HepG2 (cell line): ENCODE results near the gene DOCK2. TPM values are rescaled to one million over a fixed set of nuclear protein-coding genes. Genes with fewer than 3 reads are reported as not detected.

Experiments used
- ATAC-seq: fragments of 200-7000 bp; cut with Tn5 transposase; 3 replicates; pipeline ENCODE4 v1.9.1; 2020; ENCODE audit warnings: mild to moderate bottlenecking, moderate library complexity
- BruUV-seq: library from RNA; stranded (reverse); fragments of 400-500 nt; replicated peaks from 2 replicates; lab custom pipeline; 2021; lab: Mats Ljungman, UMichigan
- CTCF ChIA-PET: fragments of 300-600 bp; formaldehyde crosslinking; extraction: SDS; loops from one replicate; lab custom pipeline; 2021; ENCODE audit warnings: low total read pairs, inconsistent platforms, low intra/inter-chr PET ratio; lab: Yijun Ruan, JAX
- POLR2A ChIA-PET: fragments of 350-600 bp; sonication (Branson Sonifier 250); formaldehyde crosslinking; loops from one replicate; lab custom pipeline; 2020; ENCODE audit warnings: antibody characterized with exemption, inconsistent platforms; lab: Yijun Ruan, JAX
- DNase-seq: peaks from one replicate; pipeline ENCODE4 v3.0.0-alpha.2; 2015; ENCODE audit warnings: low spot score
- FAIRE-seq: peaks from 3 replicates; lab custom pipeline; 2011; peaks lifted over from hg19 to GRCh38; lab: Jason Lieb, UNC
- H2AFZ ChIP-seq: one replicate; pipeline ENCODE4 v1.6.1; 2011; ENCODE audit warnings: low read length, inconsistent platforms
- H3K27ac ChIP-seq: fragments of 300-600 bp; 3 replicates; pipeline ENCODE4 v1.8.0; 2011; ENCODE audit warnings: mixed run types, mild to moderate bottlenecking, mixed read lengths, low read length, inconsistent platforms; ENCODE audit not compliant: insufficient read depth; ENCODE audit errors: extremely low read length
- H3K27me3 ChIP-seq, 2 experiments: fragments of 200-600 bp in 1 of 2; 2 replicates in 1 of 2; 3 replicates in 1 of 2; pipeline versions ENCODE4 v1.6.0 to v1.8.0; 2011; ENCODE audit warnings: low read length in 2 of 2, mild to moderate bottlenecking in 2 of 2, moderate library complexity in 2 of 2, inconsistent platforms in 1 of 2; ENCODE audit not compliant: insufficient read depth in 2 of 2, control insufficient read depth in 1 of 2
- H3K36me3 ChIP-seq, 2 experiments: fragments of 200-600 bp in 1 of 2; replicated peaks in 1 of 2; 2 replicates in 1 of 2; 3 replicates in 1 of 2; pipeline versions ENCODE4 v1.5.1 to v1.8.0; 2011; ENCODE audit warnings: low read length in 2 of 2, inconsistent platforms in 1 of 2; ENCODE audit not compliant: insufficient read depth in 2 of 2, control insufficient read depth in 1 of 2
- H3K4me1 ChIP-seq: 2 replicates; pipeline ENCODE4 v1.5.1; 2012; ENCODE audit warnings: low read length, inconsistent platforms; ENCODE audit not compliant: insufficient read depth
- H3K4me2 ChIP-seq: 2 replicates; pipeline ENCODE4 v1.6.0; 2011; ENCODE audit warnings: low read depth, low read length, inconsistent platforms
- H3K4me3 ChIP-seq, 3 experiments: fragments of 200-600 bp in 1 of 3; sonication (generic), shearing (Covaris generic) in 1 of 3; replicated peaks in 1 of 3; 2 replicates each; pipeline ENCODE4 v1.5.1; 2011 to 2016; ENCODE audit warnings: low read length in 3 of 3, inconsistent platforms in 2 of 3, low read depth in 2 of 3, mild to moderate bottlenecking in 2 of 3, control low read depth in 1 of 3, mixed read lengths in 1 of 3; ENCODE audit not compliant: insufficient read depth in 1 of 3
- H3K79me2 ChIP-seq: one replicate; pipeline ENCODE4 v1.6.1; 2011; ENCODE audit warnings: low read length, inconsistent platforms; ENCODE audit not compliant: insufficient read depth
- H3K9ac ChIP-seq: 2 replicates; pipeline ENCODE4 v1.6.0; 2011; ENCODE audit warnings: mild to moderate bottlenecking, low read depth, low read length, inconsistent platforms; ENCODE audit not compliant: insufficient read depth
- H3K9me3 ChIP-seq: 2 replicates; pipeline ENCODE4 v1.5.1; 2012; ENCODE audit warnings: mild to moderate bottlenecking, low read length
- H4K20me1 ChIP-seq: 2 replicates; pipeline ENCODE4 v1.6.0; 2011; ENCODE audit warnings: inconsistent platforms, mild to moderate bottlenecking, low read length, moderate library complexity; ENCODE audit not compliant: insufficient read depth
- AKAP8 ChIP-seq: sonication (generic); formaldehyde crosslinking; IDR thresholded peaks from 2 replicates; pipeline ENCODE4 v1.5.1; 2020; ENCODE audit warnings: mild to moderate bottlenecking, missing genetic modification reagents
- ARNT ChIP-seq: fragments of 450-650 bp; IDR thresholded peaks from 2 replicates; pipeline ENCODE4 v1.6.1; 2017
- ATAD3A ChIP-seq: sonication (generic); formaldehyde crosslinking; IDR thresholded peaks from 2 replicates; pipeline ENCODE4 v1.4.0; 2020; ENCODE audit warnings: missing genetic modification reagents
- DRAP1 ChIP-seq: IDR thresholded peaks from 2 replicates; pipeline ENCODE4 v1.6.1; 2016; ENCODE audit warnings: missing genetic modification reagents, missing compliant biosample characterization
- GMEB2 ChIP-seq: IDR thresholded peaks from 2 replicates; pipeline ENCODE4 v1.6.1; 2016; ENCODE audit warnings: missing biosample characterization, missing genetic modification reagents, low read depth
- HNF1A ChIP-seq, 2 experiments: sonication (generic) in 1 of 2; formaldehyde crosslinking in 1 of 2; IDR thresholded peaks; 2 replicates each; pipeline versions ENCODE4 v1.4.0 to v1.6.1; 2016 to 2020; ENCODE audit warnings: borderline replicate concordance in 1 of 2, low read depth in 1 of 2, mild to moderate bottlenecking in 1 of 2, missing genetic modification reagents in 1 of 2
- IRF1 ChIP-seq: sonication (generic); formaldehyde crosslinking; IDR thresholded peaks from 2 replicates; pipeline ENCODE4 v1.4.0; 2020; ENCODE audit warnings: low read depth, mild to moderate bottlenecking, missing genetic modification reagents
- KAT2B ChIP-seq: fragments of 150-350 bp; IDR thresholded peaks from 2 replicates; pipeline ENCODE4 v1.6.1; 2014; ENCODE audit warnings: low read depth, low read length, borderline replicate concordance
- NAIF1 ChIP-seq: sonication (generic); formaldehyde crosslinking; IDR thresholded peaks from 2 replicates; pipeline ENCODE4 v1.5.0; 2020; ENCODE audit warnings: mild to moderate bottlenecking, missing genetic modification reagents, borderline replicate concordance
- NFE2 ChIP-seq: sonication (generic); formaldehyde crosslinking; IDR thresholded peaks from 2 replicates; pipeline ENCODE4 v1.4.0; 2020; ENCODE audit warnings: missing genetic modification reagents
- TARDBP ChIP-seq: sonication (generic); formaldehyde crosslinking; IDR thresholded peaks from 2 replicates; pipeline ENCODE4 v1.8.0; 2022; ENCODE audit warnings: mild to moderate bottlenecking, missing genetic modification reagents
- TMF1 ChIP-seq: sonication (generic); formaldehyde crosslinking; IDR thresholded peaks from 2 replicates; pipeline ENCODE4 v1.8.1; 2022; ENCODE audit warnings: low read depth, missing genetic modification reagents
- ZNF101 ChIP-seq: sonication (generic); formaldehyde crosslinking; IDR thresholded peaks from 2 replicates; pipeline ENCODE4 v1.4.0; 2020; ENCODE audit warnings: mild to moderate bottlenecking, low read depth, missing genetic modification reagents, borderline replicate concordance
- ZNF615 ChIP-seq: sonication (generic); formaldehyde crosslinking; IDR thresholded peaks from 2 replicates; pipeline ENCODE4 v1.5.0; 2020; ENCODE audit warnings: mild to moderate bottlenecking, missing genetic modification reagents, borderline replicate concordance
- ZNF788 ChIP-seq: sonication (generic); formaldehyde crosslinking; IDR thresholded peaks from 2 replicates; pipeline ENCODE4 v1.5.0; 2020; ENCODE audit warnings: mild to moderate bottlenecking, missing genetic modification reagents, borderline replicate concordance
- WGBS: methylation state at CpG from one replicate; pipeline ENCODE4 v1.1.6; 2017; ENCODE audit warnings: low lambda C conversion rate; 5-methylcytosine and 5-hydroxymethylcytosine counted together
- in situ Hi-C: cut with HindIII; loops from 2 replicates; pipeline ENCODE4 v1.10.0; 2017; ENCODE audit warnings: low pct_unique_long_range_greater_than_20kb; ENCODE audit not compliant: extremely low pct_ligation_motif_present
- intact Hi-C: fragments of 100-400 bp; cut with micrococcal nuclease; formaldehyde crosslinking; loops from one replicate; pipeline ENCODE4 v1.10.0; 2022; ENCODE audit not compliant: unreplicated experiment
- polyA plus RNA-seq, 8 experiments: library from polyadenylated mRNA; depleted of rRNA in 3 of 8; stranded (reverse) in 7 of 8; unstranded in 1 of 8; fragments of >200 nt; fragmentation: Illumina TruSeq in 4 of 8; extraction: Trizol in 4 of 8; gene quantifications; 2 replicates each; pipeline versions ENCODE4 v1.2.1 to v1.2.3, GENCODE V29; 2011 to 2016; ENCODE audit warnings: low read depth in 4 of 8, missing spikeins in 1 of 8, mixed read lengths in 1 of 8; ENCODE audit not compliant: insufficient read depth in 1 of 8
- total RNA-seq, 5 experiments: library from RNA; depleted of rRNA; stranded (reverse); fragments of >200 nt; fragmentation: Illumina TruSeq; extraction: Trizol; gene quantifications; 2 replicates each; pipeline ENCODE4 v1.2.3, GENCODE V29; 2016; ENCODE audit warnings: low read depth in 1 of 5

Gene DOCK2
- total and polyA plus RNA-seq, 2 of the 13 experiments (the other 11 are each of a cell fraction or from before 2014, with no cell fraction given), result not detected

GRCh38 chr5:169592937-169593650, 44.0 kb upstream of the DOCK2 start (continued):
- TF ChIP-seq HNF1A (IDR thresholded peaks at IDR 0.05; ENCODE audit: low read depth), result no peak
- no peak for TF ChIP-seq HNF1A (CRISPR knock-in tag; IDR thresholded peaks at IDR 0.05; ENCODE audit: borderline replicate concordance)
- TF ChIP-seq GMEB2, result no peak
- no peak for TF ChIP-seq ATAD3A (CRISPR knock-in tag)
- TF ChIP-seq, all 625 proteins: peak for 0

GRCh38 chr5:169595172-169595820, 41.8 kb upstream of the DOCK2 start:
- no peak overlapping the region for H3K4me3 ChIP-seq
- no peak overlapping the region for H3K27ac ChIP-seq
- H4K20me1 ChIP-seq, result no peaks in the 10 kb centered on the region
- POLR2A ChIA-PET, result no interaction called here
- ATAC-seq (no peak), FAIRE-seq (no peak), DNase-seq (no peak)
- in situ Hi-C loops, result loop anchor here (25.0 kb wide), 2 partner anchors 608 to 908 kb away; no protein-coding TSS in a partner anchor
- no peaks in the 10 kb centered on the region for H3K4me1 ChIP-seq
- intact Hi-C loops, result no loop called here
- no peak overlapping the region for H3K9ac ChIP-seq
- H3K79me2 ChIP-seq, result no peaks in the 10 kb centered on the region
- peaks cover 6 to 40% of the 10 kb centered on the region in 2 experiments; a peak in 4 of 5 replicates for H3K36me3 ChIP-seq
- CTCF ChIA-PET, result no interaction called here
- H3K9me3 ChIP-seq, result no peaks in the 10 kb centered on the region
- 100% methylated on average over 1 of the region's 1 CpG for WGBS
- H3K4me2 ChIP-seq, result no peak overlapping the region
- H3K27me3 ChIP-seq, result no peaks in the 10 kb centered on the region
- no peak overlapping the region for H2AFZ ChIP-seq
- no TSS peak for BruUV-seq
- TF ChIP-seq ARNT (no peak), NAIF1 (CRISPR knock-in tag) (no peak), DRAP1 (CRISPR knock-in tag) (no peak), KAT2B (no peak), TARDBP (no peak), TMF1 (CRISPR knock-in tag) (no peak), ZNF615 (CRISPR knock-in tag) (no peak), ZNF101 (CRISPR knock-in tag) (no peak), IRF1 (no peak), ZNF788 (no peak), NFE2 (no peak), AKAP8 (CRISPR knock-in tag) (no peak)
